ENCODE results near the gene PDCD2L.
"Not testable (repeated sequence)": the region's sequence is repeated elsewhere in the genome, so short reads cannot be mapped to it uniquely, and the experiment has no call there.

Gene PDCD2L

GRCh38 chr19:34418300-34418699, 14.1 kb downstream of the PDCD2L start:
- DNase-seq, result no peak

GRCh38 chr19:34426096-34426661, 22.0 kb downstream of the PDCD2L start:
- DNase-seq, result no peak

GRCh38 chr19:34428549-34429285, 24.5 kb downstream of the PDCD2L start:
- no peak for DNase-seq

GRCh38 chr19:34429553-34429952, 25.4 kb downstream of the PDCD2L start:
- DNase-seq, result no peak

GRCh38 chr19:34430738-34431625, 26.8 kb downstream of the PDCD2L start:
- DNase-seq, result peak in 1 of 2 experiments; percentile 44

- no peak for DNase-seq
Measured at GRCh38 chr19:34431681-34432402, 27.6 kb downstream of the PDCD2L start.

GRCh38 chr19:34432797-34433196, 28.6 kb downstream of the PDCD2L start:
- no peak for DNase-seq

GRCh38 chr19:34436716-34437115, 32.5 kb downstream of the PDCD2L start:
- no peak for DNase-seq

GRCh38 chr19:34448191-34448590, 44.0 kb downstream of the PDCD2L start:
- no peak for DNase-seq

GRCh38 chr19:34452723-34453122, 48.5 kb downstream of the PDCD2L start:
- DNase-seq, result no peak

GRCh38 chr19:34454091-34454490, 49.9 kb downstream of the PDCD2L start:
- no peak for DNase-seq

GRCh38 chr19:34454685-34455084, 50.5 kb downstream of the PDCD2L start:
- DNase-seq, result no peak

- DNase-seq, result not testable (repeated sequence)
Measured at GRCh38 chr19:34455783-34456480, 51.7 kb downstream of the PDCD2L start.

GRCh38 chr19:34457446-34457845, 53.2 kb downstream of the PDCD2L start:
- DNase-seq, result no peak

- DNase-seq, result no peak
Measured at GRCh38 chr19:34458677-34459076, 54.5 kb downstream of the PDCD2L start.

GRCh38 chr19:34459614-34460013, 55.4 kb downstream of the PDCD2L start:
- no peak for DNase-seq

- DNase-seq, result no peak
Measured at GRCh38 chr19:34461375-34462100, 57.3 kb downstream of the PDCD2L start.

- DNase-seq, result not testable (repeated sequence)
Measured at GRCh38 chr19:34464785-34465184, 60.6 kb downstream of the PDCD2L start.

- no peak for DNase-seq
Measured at GRCh38 chr19:34468409-34468808, 64.2 kb downstream of the PDCD2L start.

- not testable (repeated sequence) for DNase-seq
Measured at GRCh38 chr19:34469026-34469425, 64.8 kb downstream of the PDCD2L start.

- no peak for DNase-seq
Measured at GRCh38 chr19:34471906-34472700, 67.9 kb downstream of the PDCD2L start.
